Endodermal cell (in vitro differentiated cells): Measurements from ENCODE around the gene SCARF2. TPM values are rescaled to one million over a fixed set of nuclear protein-coding genes. Genes with fewer than 3 reads are reported as not detected.

ENCODE experiments used
- DNase-seq: peaks from one replicate; pipeline ENCODE4 v3.0.0-alpha.2; 2017
- H3K27ac ChIP-seq: 2 replicates; pipeline ENCODE4 v1.5.1; 2013; ENCODE audit warnings: mild to moderate bottlenecking, low read depth, low read length, moderate library complexity
- H3K27me3 ChIP-seq: 2 replicates; pipeline ENCODE4 v1.6.1; 2013; ENCODE audit warnings: mild to moderate bottlenecking, low read length, moderate library complexity; ENCODE audit not compliant: insufficient read depth, control insufficient read depth, poor library complexity, severe bottlenecking
- H3K36me3 ChIP-seq: 2 replicates; pipeline ENCODE4 v1.7.0; 2013; ENCODE audit warnings: mild to moderate bottlenecking, low read length, moderate library complexity; ENCODE audit not compliant: control insufficient read depth, insufficient read depth
- H3K4me1 ChIP-seq: one replicate; pipeline ENCODE4 v1.7.0; 2013; ENCODE audit warnings: low read length; ENCODE audit not compliant: control insufficient read depth, insufficient read depth
- H3K4me3 ChIP-seq: 2 replicates; pipeline ENCODE4 v1.5.1; 2013; ENCODE audit warnings: mild to moderate bottlenecking, low read length, moderate library complexity
- H3K9ac ChIP-seq: 2 replicates; pipeline ENCODE4 v1.6.1; 2013; ENCODE audit warnings: mild to moderate bottlenecking, low read length, moderate library complexity; ENCODE audit not compliant: poor library complexity, severe bottlenecking; ENCODE audit errors: extremely low read depth
- H3K9me3 ChIP-seq: 2 replicates; pipeline ENCODE4 v1.6.1; 2013; ENCODE audit warnings: mild to moderate bottlenecking, low read length, moderate library complexity; ENCODE audit not compliant: control insufficient read depth
- H3K27ac Mint-ChIP-seq: 2 replicates; pipeline ENCODE4 v1.8.0; 2020; ENCODE audit warnings: mixed read lengths
- H3K27me3 Mint-ChIP-seq: 2 replicates; pipeline ENCODE4 v1.8.0; 2021; ENCODE audit warnings: mild to moderate bottlenecking, mixed read lengths; ENCODE audit not compliant: insufficient read depth
- H3K36me3 Mint-ChIP-seq: 2 replicates; pipeline ENCODE4 v1.8.0; 2020; ENCODE audit warnings: low read depth, mixed read lengths
- H3K4me1 Mint-ChIP-seq: 2 replicates; pipeline ENCODE4 v1.8.0; 2020; ENCODE audit warnings: mixed read lengths
- H3K4me3 Mint-ChIP-seq: 2 replicates; pipeline ENCODE4 v1.8.0; 2020; ENCODE audit warnings: mild to moderate bottlenecking, moderate library complexity, mixed read lengths
- H3K9me3 Mint-ChIP-seq: 2 replicates; pipeline ENCODE4 v1.8.0; 2020; ENCODE audit warnings: mild to moderate bottlenecking, mixed read lengths
- WGBS, 2 experiments: methylation state at CpG; one replicate each; pipeline versions ENCODE4 v1.1.5 to v1.1.7; 2013; ENCODE audit warnings: missing lambda C conversion rate in 2 of 2, mixed read lengths in 1 of 2; ENCODE audit not compliant: insufficient coverage in 1 of 2, insufficient read length in 1 of 2; 5-methylcytosine and 5-hydroxymethylcytosine counted together
- total RNA-seq, 2 donors: library from RNA; stranded (reverse); fragmentation: NEBNext Ultra II Directional in 1 of 2; extraction: Animal tissue kit (Norgen Biotek cat#: 25700) in 1 of 2; gene quantifications; 2 replicates in 1 of 2; 3 replicates in 1 of 2; pipeline ENCODE4 v1.2.1, GENCODE V29; 2021
- TF ChIP-seq, protein P1 (sequence below): fragments of 200-600 bp; sonication (generic); conservative IDR thresholded peaks from 2 replicates; pipeline ENCODE4 v1.5.0; 2021; ENCODE audit warnings: antibody characterized with exemption, mild to moderate bottlenecking

Gene SCARF2
- total RNA-seq, 2 donors from 2014 or later, result 19.8 to 20.3 TPM

DNA sequence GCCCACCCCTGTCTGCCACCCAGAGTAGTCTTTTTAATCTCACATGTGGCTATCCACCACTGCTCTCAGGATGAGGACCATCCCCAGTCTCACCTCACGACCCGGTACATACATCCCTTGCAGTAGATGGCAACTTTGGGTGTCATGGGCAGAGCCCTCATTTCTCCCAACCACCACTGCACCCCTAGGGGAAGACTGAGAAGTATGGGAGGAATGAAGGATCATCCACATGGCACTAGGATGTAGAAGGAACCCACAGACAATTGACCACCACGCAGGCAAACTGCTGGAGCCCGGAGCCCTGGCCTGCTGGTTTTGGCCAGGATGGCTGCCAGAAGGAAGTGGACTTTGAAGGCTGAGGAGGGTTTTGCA, 1.9 kb upstream of the SCARF2 start:
- WGBS, 2 experiments, result 81 to 99% methylated on average over 3 to 4 of the region's 4 CpGs
- DNase-seq, result peak; percentile 42
- peaks cover 16% of the 10 kb centered on the region for H3K4me1 Mint-ChIP-seq
- Histone ChIP-seq H3K4me3 (no peak overlapping the region), H3K9me3 (no peaks in the 10 kb centered on the region), H3K4me1 (no peaks in the 10 kb centered on the region), H3K27me3 (peaks cover 25% of the 10 kb centered on the region), H3K9ac (no peak overlapping the region), H3K36me3 (peaks cover 14% of the 10 kb centered on the region), H3K27ac (no peak overlapping the region)
- no peak overlapping the region for H3K4me3 Mint-ChIP-seq
- no peaks in the 10 kb centered on the region for H3K9me3 Mint-ChIP-seq
- H3K36me3 Mint-ChIP-seq, result peaks cover 10% of the 10 kb centered on the region
- no peak overlapping the region for H3K27ac Mint-ChIP-seq
- TF ChIP-seq, protein P1, sequence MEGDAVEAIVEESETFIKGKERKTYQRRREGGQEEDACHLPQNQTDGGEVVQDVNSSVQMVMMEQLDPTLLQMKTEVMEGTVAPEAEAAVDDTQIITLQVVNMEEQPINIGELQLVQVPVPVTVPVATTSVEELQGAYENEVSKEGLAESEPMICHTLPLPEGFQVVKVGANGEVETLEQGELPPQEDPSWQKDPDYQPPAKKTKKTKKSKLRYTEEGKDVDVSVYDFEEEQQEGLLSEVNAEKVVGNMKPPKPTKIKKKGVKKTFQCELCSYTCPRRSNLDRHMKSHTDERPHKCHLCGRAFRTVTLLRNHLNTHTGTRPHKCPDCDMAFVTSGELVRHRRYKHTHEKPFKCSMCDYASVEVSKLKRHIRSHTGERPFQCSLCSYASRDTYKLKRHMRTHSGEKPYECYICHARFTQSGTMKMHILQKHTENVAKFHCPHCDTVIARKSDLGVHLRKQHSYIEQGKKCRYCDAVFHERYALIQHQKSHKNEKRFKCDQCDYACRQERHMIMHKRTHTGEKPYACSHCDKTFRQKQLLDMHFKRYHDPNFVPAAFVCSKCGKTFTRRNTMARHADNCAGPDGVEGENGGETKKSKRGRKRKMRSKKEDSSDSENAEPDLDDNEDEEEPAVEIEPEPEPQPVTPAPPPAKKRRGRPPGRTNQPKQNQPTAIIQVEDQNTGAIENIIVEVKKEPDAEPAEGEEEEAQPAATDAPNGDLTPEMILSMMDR, result no peak
- H3K27me3 Mint-ChIP-seq, result peaks cover 35% of the 10 kb centered on the region

DNA sequence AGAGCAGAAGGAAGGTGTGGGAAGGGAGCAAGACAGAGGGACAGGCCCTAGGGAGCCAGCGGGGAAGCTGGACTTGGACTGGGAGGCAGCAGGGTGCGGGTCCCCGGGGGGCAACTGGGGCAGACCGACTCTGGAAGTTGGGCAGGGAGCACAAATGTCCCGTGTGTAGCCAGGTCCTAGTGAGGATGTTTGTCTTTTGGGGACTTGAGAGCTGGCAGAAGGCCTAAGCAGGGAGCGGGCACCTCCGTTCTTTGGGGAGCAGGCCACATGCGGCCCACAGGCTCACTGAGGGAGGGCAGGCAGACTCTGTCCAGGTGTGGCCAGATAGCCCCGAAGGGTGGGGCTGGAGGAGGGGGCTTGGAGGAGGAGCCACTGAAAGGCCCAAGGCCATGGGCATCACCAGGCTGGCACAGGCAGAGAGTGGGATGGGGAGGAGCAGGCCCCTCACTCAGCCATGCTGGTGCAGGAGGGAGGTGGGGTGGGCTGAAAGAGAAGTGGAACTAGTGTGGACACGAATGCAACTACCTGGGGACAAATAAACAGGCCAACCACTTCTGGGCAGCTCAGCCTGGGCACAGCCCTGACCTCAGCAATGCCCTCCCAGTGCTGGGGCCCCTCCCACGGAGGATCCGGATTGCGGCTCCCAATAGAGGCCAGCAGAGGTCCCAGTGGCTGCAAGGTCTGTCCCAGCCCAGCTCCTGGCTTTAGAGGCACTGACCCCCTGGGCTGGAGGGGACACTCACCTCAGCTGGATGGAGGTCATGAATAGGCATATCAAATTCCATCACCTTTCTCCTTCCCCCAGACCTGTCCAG, 1.3 kb upstream of the SCARF2 start:
- WGBS, 2 experiments, result 70 to 83% methylated on average over 9 to 13 of the region's 13 CpGs
- DNase-seq, result peak; percentile 82
- H3K27me3 Mint-ChIP-seq, result peaks cover 42% of the 10 kb centered on the region
- Histone ChIP-seq H3K4me3 (peak overlapping the region; percentile 81), H3K27ac (no peak overlapping the region), H3K27me3 (peaks cover 28% of the 10 kb centered on the region), H3K9ac (peak overlapping the region; percentile 57), H3K9me3 (no peaks in the 10 kb centered on the region), H3K4me1 (no peaks in the 10 kb centered on the region), H3K36me3 (peaks cover 8% of the 10 kb centered on the region)
- H3K4me1 Mint-ChIP-seq, result peaks cover 16% of the 10 kb centered on the region
- TF ChIP-seq, protein P1, result peak; percentile 67
- peaks cover 8% of the 10 kb centered on the region for H3K36me3 Mint-ChIP-seq
- H3K9me3 Mint-ChIP-seq, result no peaks in the 10 kb centered on the region
- peak overlapping the region; percentile 83 for H3K4me3 Mint-ChIP-seq
- H3K27ac Mint-ChIP-seq, result no peak overlapping the region

DNA sequence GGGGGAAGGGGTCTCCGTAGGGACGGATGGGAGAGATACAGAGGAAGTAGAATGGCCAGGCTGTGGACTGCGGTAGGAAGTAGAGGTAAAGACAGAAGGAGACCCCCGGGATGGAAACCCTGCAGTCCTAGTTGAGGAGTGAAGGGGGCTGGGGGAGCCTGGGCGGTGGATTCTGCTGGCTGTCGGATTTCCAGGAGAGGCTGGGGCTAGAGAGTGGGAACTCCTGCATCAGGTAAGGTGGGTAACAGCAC, 727 bp upstream of the SCARF2 start:
- H3K27me3 ChIP-seq, result peaks cover 32% of the 10 kb centered on the region
- peak overlapping the region; percentile 57 for H3K9ac ChIP-seq
- Mint-ChIP-seq H3K4me3 (peak overlapping the region; percentile 83), H3K27me3 (peaks cover 45% of the 10 kb centered on the region), H3K9me3 (no peaks in the 10 kb centered on the region), H3K4me1 (peaks cover 16% of the 10 kb centered on the region), H3K36me3 (peaks cover 8% of the 10 kb centered on the region), H3K27ac (no peak overlapping the region)
- TF ChIP-seq, protein P1, result no peak
- DNase-seq, result no peak
- peak overlapping the region; percentile 81 for H3K4me3 ChIP-seq
- no peak overlapping the region for H3K27ac ChIP-seq
- no peaks in the 10 kb centered on the region for H3K4me1 ChIP-seq
- peaks cover 8% of the 10 kb centered on the region for H3K36me3 ChIP-seq
- WGBS, 2 experiments, result 31 to 32% methylated on average over 3 to 6 of the region's 6 CpGs
- H3K9me3 ChIP-seq, result no peaks in the 10 kb centered on the region
